Measurements from ENCODE around the gene NPIPB9. TPM values are rescaled to one million over a fixed set of nuclear protein-coding genes. Genes with fewer than 3 reads are reported as not detected.
"Not testable (repeated sequence)": the region's sequence is repeated elsewhere in the genome, so short reads cannot be mapped to it uniquely, and the experiment has no call there.

NPIPB9 gene
- total and polyA plus RNA-seq, 2 experiments from 2014 or later, result 1.0 to 3.2 TPM

- H3K36me3 ChIP-seq (replicated peaks; ENCODE audit: insufficient read depth, low read depth); H3K4me1 ChIP-seq (ENCODE audit: insufficient read depth); H3K9me3 ChIP-seq (ENCODE audit: low read depth); H3K9me2 ChIP-seq (replicated peaks; ENCODE audit: insufficient read depth); H3K4me3 ChIP-seq; H3K79me2 ChIP-seq; H3K27me3 ChIP-seq; H3K27ac ChIP-seq; H4K20me1 ChIP-seq (ENCODE audit: insufficient read depth, poor library complexity, severe bottlenecking); H2AFZ ChIP-seq: not testable (repeated sequence)
- peak overlapping the region; percentile 69 for H3K4me2 ChIP-seq
- TF ChIP-seq, protein P1, sequence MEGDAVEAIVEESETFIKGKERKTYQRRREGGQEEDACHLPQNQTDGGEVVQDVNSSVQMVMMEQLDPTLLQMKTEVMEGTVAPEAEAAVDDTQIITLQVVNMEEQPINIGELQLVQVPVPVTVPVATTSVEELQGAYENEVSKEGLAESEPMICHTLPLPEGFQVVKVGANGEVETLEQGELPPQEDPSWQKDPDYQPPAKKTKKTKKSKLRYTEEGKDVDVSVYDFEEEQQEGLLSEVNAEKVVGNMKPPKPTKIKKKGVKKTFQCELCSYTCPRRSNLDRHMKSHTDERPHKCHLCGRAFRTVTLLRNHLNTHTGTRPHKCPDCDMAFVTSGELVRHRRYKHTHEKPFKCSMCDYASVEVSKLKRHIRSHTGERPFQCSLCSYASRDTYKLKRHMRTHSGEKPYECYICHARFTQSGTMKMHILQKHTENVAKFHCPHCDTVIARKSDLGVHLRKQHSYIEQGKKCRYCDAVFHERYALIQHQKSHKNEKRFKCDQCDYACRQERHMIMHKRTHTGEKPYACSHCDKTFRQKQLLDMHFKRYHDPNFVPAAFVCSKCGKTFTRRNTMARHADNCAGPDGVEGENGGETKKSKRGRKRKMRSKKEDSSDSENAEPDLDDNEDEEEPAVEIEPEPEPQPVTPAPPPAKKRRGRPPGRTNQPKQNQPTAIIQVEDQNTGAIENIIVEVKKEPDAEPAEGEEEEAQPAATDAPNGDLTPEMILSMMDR (IDR thresholded peaks at IDR 0.05; ENCODE audit: poor library complexity), result peak; percentile 39
- WGBS (ENCODE audit: low lambda C conversion rate, missing lambda C conversion rate), result 79% methylated on average over 5 of the region's 13 CpGs
- DNase-seq (ENCODE audit: low spot score), result peak; percentile 75
These were observed 50.8 kb downstream of the NPIPB9 start for GRCh38 chr16:28802235-28803019.

DNA sequence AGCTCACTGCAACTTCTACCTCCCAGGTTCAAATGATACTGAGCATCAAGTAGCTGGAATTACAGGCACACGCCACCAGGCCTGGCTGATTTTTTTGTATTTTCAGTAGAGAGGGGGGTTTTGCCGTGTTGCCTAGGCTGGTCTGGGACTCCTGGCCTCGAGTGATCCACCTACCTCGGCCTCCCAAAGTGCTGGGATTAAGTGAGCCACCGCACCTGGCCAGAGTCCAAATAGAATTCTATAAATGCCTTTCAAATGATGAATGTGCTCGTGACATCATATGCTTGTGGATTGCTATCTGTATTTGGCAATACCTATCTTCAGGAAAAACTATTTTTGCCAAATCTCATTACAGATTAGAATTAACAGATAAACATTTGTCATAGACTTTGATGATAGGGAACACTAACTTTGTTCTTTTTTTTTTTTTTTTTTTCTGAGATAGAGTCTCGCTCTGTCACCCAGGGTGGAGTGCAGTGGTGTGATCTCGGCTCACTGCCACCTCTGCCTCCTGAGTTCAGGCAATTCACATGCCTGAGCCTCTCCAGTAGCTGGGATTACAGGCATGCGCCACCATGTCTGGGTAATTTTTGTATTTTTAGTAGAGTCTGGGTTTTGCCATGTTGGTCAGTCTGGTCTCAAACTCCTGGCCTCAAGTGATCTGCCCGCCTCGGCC is 56.0 kb downstream of the NPIPB9 start:
- H3K9me2 ChIP-seq (replicated peaks; ENCODE audit: insufficient read depth); H3K27me3 ChIP-seq; H3K27ac ChIP-seq; H3K79me2 ChIP-seq; H3K4me1 ChIP-seq (ENCODE audit: insufficient read depth); DNase-seq (ENCODE audit: low spot score); H3K9me3 ChIP-seq (ENCODE audit: low read depth); H3K36me3 ChIP-seq (replicated peaks; ENCODE audit: insufficient read depth, low read depth); H4K20me1 ChIP-seq (ENCODE audit: insufficient read depth, poor library complexity, severe bottlenecking); H3K4me2 ChIP-seq; H2AFZ ChIP-seq; H3K4me3 ChIP-seq: not testable (repeated sequence)
- no CpG with 5 or more reads among the region's 11 CpGs for WGBS (ENCODE audit: low lambda C conversion rate, missing lambda C conversion rate)

GRCh38 chr16:28820016-28820415 is 68.4 kb downstream of the NPIPB9 start:
- Histone ChIP-seq H3K4me3 (no peak overlapping the region), H3K9me3 (ENCODE audit: low read depth) (no peaks in the 10 kb centered on the region), H3K9me2 (replicated peaks; ENCODE audit: insufficient read depth) (no peaks in the 10 kb centered on the region), H3K36me3 (replicated peaks; ENCODE audit: insufficient read depth, low read depth) (no peaks in the 10 kb centered on the region), H3K27me3 (no peaks in the 10 kb centered on the region), H2AFZ (no peak overlapping the region), H3K27ac (peak overlapping the region; percentile 12), H3K79me2 (peaks cover 26% of the 10 kb centered on the region), H4K20me1 (ENCODE audit: insufficient read depth, poor library complexity, severe bottlenecking) (peaks cover 1% of the 10 kb centered on the region), H3K4me1 (ENCODE audit: insufficient read depth) (peaks cover 11% of the 10 kb centered on the region), H3K4me2 (no peak overlapping the region)
- peak; percentile 37 for DNase-seq (ENCODE audit: low spot score)
- 92% methylated on average over 5 of the region's 5 CpGs for WGBS (ENCODE audit: low lambda C conversion rate, missing lambda C conversion rate)
- TF ChIP-seq EZH2 (IDR thresholded peaks at IDR 0.05; ENCODE audit: borderline replicate concordance) (no peak), EZH2phosphoT487 (IDR thresholded peaks at IDR 0.05; ENCODE audit: low read depth, severe bottlenecking, unreplicated experiment) (no peak)
- TF ChIP-seq, protein P1 (IDR thresholded peaks at IDR 0.05; ENCODE audit: poor library complexity), result no peak

DNA sequence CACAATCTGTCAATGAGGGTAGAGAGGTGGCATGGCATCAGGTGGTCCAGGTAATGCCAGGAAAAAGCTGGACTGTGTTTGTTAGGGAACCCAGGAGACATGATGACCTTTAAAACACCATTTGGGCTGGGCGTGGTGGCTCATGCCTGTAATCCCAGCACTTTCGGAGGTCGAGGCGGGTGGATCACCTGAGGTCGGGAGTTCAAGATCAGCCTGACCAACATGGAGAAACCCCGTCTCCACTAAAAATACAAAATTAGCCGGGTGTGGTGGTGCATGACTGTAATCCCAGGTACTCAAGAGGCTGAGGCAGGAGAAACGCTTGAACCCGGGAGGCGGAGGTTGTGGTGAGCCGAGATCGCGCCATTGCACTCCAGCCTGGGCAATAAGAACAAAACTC is 69.0 kb downstream of the NPIPB9 start:
- not testable (repeated sequence) for DNase-seq (ENCODE audit: low spot score); H4K20me1 ChIP-seq (ENCODE audit: insufficient read depth, poor library complexity, severe bottlenecking); H3K4me2 ChIP-seq; H3K27ac ChIP-seq; H3K27me3 ChIP-seq; H3K4me3 ChIP-seq; H3K36me3 ChIP-seq (replicated peaks; ENCODE audit: insufficient read depth, low read depth); H2AFZ ChIP-seq; H3K9me2 ChIP-seq (replicated peaks; ENCODE audit: insufficient read depth); H3K9me3 ChIP-seq (ENCODE audit: low read depth)
- H3K79me2 ChIP-seq, result peaks cover 32% of the 10 kb centered on the region
- peaks cover 17% of the 10 kb centered on the region for H3K4me1 ChIP-seq (ENCODE audit: insufficient read depth)
- 94% methylated on average over 13 of the region's 13 CpGs for WGBS (ENCODE audit: low lambda C conversion rate, missing lambda C conversion rate)
